HG02623 (cell line): ENCODE measurements around the gene RAD51B.

Experiments used
- ATAC-seq: cut with Tn5 transposase; IDR thresholded peaks from one replicate; pipeline ENCODE4 v1.9.1; 2021; ENCODE audit warnings: moderate library complexity; ENCODE audit not compliant: unreplicated experiment

RAD51B gene

DNA sequence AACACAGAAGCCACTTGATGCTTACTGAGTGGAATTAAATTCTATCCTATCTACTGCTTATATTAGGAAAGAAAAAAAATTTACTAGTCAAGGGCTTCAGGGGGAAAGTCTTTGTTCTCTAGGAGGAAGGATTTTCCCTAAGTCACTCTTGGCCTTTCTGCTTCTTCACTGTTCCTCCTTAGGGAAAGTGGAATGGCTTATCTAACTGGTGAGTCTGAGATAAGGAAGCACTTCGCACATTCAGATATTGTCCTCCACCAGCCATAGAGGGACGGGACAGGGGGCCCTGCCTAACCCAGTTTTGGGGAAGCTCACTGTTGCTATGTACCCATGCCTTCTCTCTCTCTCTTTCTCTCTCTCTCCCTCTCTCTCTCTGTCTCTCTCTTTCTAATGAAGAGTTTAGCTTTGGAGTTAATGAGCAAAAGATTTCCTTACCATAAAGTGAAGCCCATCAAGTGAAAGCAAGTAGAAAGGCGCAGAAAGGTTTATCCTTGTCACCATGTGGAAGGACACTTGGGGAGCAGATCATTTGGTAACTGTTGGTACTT lies 522.7 kb downstream of the RAD51B start:
- no peak for ATAC-seq

DNA sequence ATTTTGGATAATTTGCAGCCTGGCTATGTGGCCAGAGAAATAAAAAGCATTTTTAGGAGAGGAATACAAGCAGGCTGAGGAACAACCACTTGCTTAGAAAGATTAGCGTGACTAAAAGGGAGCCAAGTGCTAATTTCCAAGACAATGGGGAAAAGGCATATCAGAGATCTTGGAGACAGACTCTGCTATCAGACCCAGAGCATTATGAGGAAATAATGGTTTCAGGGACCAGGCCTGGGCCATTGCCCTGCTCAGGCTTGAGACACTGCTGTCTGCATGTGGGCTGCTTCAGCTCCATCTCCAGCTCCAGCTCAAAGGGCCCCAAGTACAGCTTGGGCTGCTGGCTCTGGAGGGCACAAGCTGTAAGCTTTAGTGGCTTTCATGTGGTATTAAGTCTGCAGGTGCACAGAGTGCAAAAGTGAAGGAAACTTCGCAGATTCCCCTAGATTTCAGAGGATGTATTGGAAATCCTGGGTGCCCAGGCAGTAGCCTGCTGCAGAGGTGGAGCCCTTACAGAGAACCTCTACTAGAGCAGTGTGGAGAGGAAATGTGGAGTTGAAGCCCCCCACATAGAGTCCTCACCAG lies 524.0 kb downstream of the RAD51B start:
- ATAC-seq = no peak

DNA sequence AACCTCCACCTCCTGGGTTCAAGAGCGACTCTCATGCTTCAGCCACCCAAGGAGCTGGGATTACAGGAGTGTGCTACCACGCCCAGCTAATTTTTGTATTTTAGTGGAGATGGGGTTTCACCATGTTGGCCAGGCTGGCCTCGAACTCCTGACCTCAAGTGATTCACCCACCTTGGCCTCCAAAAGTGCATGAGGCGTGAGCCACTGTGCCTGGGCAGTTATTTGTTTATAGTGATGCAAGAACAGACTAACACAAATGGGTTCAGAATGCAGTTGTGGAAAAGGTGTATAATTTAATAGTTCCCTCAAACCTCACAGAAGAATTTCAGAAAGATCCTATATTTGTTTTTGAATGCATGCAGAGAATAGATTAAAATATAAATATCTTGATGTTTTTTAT lies 526.2 kb downstream of the RAD51B start:
- no peak for ATAC-seq

DNA sequence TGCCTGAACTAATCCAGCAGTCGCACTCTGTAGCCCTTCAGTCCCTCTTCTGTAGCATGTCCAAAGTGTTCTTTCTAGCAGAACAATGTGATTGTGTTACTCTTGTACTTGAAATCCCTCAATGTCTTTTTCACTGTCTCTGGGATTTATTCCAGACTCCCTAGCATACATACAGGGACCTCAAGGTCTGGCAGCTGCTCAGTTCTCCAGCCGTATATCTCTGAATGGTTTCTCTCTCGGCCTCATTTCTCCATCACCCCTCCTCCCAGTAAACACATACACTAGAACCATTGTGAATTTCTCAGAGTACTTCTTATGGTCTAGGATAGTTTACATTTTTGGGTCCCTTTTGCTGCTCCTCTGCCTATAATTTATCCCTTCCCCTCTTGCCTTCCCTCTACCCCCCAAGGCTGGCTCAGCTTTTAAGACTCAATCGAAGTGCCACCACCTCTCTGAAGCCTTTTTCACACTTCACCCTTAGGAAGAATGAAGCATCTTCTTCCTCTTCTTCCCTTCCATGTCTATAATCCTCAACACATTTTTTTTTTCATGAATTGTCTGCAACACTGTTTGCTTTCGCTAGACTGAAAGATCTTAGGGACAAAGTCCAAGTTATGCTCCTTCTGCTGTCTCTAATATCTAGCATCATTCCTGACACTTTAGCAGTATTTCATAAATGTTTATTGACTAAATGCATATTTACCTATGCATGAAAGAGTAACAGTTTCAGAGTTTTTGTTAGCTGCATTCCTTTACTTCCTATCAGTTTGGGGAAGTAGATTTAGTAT lies 527.2 kb downstream of the RAD51B start:
- no peak for ATAC-seq

DNA sequence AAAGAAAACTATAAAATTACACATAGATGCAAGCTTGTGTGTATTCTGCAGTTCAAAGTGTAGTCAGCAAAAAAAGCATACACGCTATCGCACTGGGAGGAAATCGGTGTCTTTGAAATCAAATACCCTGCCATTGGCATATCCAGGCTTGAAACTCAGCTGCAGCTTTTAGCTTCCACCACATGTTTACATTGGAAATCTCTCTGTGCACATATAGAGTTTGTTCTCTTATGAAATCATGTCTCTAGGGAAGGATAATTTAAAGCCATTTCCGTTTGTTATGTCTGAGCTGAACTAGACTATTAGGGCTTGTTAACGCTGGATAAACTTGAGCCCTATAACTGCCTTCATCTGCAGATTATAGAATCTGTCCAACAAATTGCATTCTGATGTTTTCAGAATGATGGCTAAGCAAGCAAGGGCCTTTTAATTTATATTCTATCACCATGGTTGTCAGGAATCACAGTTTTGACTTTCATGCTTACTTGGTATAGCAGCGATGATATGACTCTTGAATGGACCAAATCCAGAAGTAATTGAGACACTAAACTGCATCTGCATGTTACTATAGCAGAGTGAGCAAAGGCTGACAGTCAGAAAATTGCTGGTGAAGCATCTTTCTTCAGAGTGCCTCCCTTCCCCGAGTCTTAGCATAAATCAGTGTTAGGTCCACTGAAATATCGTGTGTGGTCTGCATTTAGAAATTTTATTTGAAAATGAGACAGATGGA lies 530.5 kb downstream of the RAD51B start:
- ATAC-seq = no peak

DNA sequence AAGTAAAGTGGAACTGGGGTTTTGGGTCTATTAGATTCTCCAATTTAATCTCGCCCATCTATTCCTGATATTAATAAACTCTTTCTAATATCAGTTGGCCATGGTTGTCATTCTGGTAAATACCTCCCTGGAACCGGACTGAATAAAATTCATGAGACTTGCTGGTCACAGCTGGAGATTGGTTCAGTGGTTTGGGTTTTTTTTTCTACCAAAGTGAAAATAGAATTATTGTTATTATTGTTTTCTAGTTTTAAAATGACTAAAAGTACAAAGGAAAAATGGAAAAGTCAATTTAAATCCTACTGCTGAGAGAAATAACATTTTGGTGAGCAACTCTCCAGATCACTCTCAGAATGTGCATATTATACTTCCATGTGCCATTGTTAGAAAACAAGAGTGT lies 535.8 kb downstream of the RAD51B start:
- no peak for ATAC-seq

DNA sequence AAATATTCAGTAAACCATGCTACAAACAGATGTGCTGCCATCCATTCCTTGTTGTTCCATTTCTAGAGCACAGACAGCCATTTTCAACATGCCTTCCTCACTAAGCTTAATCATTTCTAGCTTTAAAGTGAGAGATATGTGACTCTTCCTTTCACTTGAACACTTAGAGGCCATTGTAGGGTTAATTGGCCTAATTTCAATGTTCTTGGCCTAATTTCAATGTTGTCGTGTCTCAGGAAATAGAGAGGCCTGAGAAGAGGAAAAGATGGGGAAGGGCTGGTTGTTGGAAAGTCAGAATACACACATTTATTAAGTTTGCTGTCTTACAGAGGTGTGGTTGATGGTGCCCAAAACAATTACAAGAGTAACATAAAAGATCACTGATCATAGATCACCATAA lies 538.2 kb downstream of the RAD51B start:
- ATAC-seq = no peak

DNA sequence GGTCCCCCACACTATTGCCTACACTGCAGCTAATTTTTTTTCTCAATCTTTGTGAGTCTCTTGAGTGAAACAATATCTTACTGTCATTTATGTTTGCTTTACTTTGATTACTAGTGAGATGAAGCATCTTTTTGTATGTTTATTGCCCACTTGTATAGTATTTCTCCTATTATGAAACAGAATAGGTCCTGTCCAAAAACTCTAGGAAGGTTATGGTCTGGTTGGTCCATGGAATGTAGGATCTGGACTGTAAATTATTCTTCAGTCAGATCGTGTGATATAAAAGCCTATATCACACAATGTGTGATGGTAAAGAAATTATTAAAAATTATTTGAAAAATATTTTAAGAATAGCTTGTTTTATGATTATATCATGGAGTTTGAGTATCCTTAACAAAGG lies 538.9 kb downstream of the RAD51B start:
- ATAC-seq = no peak

DNA sequence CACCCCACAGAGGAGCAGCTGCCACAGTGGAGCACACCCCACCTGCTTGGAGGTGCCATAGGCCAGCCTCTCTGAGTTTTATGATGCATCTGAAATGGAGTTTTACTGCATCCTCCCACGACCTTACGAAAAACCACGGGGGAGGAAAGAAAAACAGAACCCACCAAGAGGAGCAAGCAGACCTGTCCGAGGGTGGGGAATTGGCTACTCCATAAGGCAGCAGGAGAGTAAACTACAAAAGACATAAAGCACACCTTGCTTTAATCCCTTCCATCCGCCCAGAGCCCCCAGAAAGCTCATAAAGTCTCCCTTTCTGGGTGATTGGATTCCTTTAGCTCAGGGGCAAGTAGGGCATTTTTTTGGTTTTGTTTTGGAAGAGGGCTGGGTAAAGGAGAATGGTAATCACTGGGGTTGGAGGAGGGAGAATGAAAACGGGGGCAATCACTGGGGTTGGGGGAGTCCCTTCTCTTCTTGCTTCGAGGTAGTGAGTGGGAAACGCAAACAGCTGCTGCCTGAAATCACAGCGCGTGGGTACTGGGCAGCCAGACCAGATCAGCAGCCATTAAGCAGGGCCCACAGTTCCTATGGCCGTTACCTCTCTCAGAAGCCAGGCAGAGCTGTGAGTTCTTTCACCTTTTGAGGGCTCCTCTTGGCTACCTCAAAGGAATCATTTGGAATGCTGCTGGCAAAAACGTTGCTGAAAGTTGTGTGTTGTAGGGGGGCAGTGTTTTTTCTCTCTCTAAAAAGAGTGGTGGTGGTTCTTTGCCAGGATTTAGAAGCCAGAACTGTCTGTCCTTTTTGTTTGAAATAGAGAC lies 539.6 kb downstream of the RAD51B start:
- no peak for ATAC-seq

DNA sequence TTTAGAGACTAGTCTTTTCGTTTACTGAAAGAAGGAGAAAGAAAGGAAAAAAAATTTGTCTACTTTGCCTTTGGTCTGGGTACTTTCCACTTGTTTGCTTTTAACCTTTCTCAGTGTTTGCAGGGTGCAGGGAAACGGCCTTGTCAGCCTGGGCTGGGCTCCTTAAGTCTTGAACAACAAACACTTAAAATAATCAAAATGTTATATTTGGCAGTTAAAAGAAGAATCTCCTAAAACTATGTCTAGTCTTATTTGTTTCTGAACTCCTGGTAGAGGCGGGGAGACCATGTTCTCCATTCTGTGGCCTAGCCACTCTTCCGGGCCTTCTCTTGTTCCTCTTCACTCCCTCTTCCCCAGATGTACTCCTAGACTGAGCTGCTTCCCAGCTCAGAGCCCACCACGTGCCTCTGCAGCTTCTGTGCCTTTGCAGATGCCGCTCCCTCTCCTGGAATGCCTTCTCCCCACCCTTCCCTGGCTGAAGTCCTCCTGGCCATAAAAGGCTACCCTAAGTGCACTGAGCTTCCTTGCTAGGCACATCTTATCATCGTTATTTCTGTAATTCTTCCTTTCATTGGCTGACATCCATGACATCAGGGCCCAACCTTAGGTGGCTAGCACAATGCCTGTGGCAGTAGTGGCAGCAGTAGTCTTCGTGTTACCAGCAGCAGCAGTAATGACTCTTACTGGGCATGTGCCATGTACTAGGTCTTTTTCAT lies 540.4 kb downstream of the RAD51B start:
- ATAC-seq = no peak

DNA sequence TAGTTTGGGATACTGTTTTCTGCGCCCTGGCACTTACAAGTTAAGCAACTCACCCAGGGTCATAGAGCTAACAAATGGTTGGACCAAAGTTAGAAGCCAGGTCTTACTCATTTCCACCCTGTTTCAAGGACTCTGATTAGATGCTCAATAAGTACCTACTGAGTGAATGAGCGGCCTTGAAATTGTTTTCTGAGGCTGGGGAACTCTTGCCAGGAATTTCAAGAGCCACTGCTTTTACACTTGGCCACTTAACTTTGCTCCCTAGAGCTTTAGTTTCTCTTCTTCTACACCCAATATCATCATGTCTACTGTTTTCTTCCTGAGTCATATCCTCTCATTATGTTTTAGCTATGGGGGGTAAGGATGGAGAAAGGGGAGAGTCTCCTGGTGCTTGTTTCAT lies 541.7 kb downstream of the RAD51B start:
- no peak for ATAC-seq

DNA sequence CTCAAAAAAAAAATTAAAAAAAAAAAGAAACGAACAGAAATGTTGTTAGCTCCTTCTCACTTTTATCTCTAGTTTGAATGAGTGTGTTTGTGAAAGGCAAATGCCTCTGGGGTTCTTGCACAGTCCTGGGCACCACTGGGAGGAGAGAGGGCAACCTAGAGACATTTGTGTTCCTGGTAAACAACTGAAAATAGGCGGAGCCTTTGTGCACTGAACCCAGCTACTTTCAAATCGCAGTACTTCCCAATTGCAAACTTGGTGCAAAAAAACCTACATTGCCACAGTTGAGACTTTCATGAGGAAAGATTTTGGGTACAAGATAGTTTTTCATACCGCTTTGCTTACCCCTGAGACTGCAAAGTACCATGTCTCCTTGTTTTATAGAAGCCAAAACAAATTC lies 543.3 kb downstream of the RAD51B start:
- no peak for ATAC-seq

DNA sequence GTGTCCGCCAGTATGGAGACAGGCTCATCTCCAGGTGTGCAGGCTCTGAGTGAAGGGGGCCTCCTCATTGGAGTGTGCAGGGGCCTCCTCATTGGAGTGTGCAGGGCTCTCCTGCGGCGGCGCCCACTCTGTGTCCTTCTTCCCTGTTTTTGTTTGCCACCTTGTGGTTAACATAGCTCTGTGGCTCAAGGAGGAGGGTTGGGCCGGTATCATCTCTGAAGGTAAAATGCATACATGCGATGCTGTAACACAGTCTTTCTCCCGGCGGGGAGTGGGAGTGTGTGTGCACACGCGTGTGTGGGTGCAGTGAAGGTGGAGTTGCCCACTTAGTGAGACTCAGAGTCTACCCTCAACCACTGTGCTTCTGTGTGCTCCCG lies 543.9 kb downstream of the RAD51B start:
- no peak for ATAC-seq

DNA sequence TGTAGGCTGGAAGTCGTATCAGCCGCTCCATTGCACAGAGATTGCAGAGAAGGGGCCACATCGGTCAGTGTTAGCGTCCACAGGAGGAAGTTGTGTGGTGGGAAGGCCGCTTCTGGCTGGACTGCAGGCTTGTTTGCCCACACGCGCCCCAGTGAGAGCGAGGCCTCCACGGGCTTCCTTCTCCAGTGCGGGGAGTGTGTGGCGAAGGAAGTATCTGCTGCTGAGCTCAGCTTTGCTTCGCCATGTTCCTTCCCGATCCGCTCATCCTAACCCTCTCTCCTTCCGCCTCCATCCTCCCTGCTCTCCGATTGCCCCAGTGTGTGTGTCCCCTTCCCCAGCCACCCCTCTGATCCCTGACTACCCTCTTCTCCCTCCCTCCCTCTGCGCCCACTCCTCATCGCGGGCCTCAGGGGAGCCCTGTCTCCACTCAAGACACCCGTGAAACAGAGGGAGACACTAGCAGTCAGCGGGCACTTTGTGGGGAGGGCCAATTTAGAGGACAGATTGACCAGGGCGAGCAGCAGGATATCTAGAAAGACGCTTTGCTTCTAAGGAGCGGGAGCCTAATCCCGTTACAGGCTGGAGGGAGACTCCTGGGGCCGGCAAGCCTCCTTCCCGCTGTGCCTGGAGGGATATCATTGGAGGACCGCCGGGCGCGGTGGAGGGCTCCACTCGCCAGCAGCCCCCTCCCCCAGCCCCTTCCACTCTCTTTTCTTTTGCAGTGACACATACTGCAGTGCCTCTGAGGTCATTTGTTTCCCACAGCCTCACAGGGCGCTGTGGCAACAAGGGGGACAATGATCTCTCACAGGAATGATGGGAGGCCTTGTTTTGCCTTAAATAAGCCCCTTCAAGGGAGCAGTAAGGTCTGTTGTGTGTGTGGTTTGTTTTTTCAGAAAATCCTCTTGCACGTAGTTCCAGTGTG lies 544.5 kb downstream of the RAD51B start:
- no peak for ATAC-seq

DNA sequence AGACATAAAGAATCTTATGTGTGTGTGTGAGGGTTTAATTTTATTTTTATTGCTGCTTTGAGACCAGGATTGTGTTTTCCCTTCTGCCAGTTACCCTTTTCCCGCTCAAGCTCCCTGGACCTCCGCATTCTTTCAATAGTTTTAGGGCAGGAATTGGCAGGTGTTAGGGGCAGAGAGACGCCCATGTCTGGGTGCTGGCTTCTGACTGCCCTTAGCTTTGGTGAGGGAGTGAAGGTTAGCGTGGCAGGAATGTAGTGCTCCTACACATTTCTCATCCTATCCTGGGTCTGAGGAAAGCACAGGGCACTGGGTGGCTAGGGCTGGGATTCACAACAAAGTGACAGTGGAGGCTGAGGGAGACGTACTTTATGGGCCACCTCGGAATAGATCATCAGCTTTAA lies 545.2 kb downstream of the RAD51B start:
- ATAC-seq = no peak

DNA sequence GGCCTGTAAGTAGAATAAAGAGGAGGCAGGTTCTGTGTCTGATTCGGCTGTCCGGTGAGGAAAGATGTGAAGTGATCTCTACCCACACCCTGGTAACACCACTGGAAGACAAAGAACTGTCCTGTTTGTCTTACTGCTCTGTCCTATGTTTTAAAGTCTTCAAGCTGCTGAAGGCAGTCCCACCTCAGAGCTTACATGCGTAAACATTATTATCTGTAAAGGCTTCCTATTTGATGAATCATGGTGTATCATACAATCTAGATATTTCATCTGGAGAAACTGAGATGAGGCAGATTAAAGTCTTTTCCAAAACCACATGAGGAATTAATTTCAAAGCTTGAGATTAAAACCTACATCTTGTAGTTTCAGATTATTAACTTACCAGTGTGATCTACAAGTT lies 545.6 kb downstream of the RAD51B start:
- ATAC-seq = no peak

DNA sequence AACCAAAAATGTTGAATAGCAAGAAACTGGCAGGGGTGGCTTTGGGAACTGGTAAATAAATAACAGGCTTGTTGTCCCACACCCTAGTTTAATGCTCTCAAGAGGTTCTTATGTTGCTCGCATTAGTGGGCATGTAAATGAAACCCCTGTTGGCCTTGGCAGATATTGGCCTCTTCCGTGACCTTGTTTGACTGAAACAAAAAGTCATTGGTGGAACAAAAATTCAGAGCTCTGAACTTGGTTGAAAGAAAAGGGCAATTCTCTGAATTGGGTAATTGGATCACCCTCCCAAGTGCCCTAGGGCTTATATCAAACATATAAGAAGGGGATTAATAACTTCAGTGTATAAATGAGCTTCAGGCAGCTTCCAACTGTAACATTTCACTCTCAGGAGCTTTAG lies 547.1 kb downstream of the RAD51B start:
- ATAC-seq = no peak

DNA sequence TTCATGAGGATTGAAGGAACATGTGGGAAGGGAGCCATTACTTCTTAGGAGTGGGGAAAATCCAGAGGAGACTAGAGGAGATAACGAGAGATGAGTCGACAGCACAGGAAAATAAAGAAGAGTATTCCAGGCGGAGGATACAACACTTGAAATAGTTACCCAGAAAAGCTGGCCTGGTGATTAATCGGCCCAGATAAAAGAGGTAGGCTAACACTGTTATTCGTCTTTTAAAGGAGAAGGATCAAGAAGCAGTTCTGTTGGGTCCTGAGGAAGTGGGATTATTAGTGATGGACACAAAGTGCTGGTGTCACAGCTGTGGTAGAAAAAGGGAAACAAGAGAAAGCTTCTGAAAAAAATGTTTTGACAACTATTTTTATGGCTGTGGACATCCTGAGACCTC lies 548.0 kb downstream of the RAD51B start:
- ATAC-seq = no peak

DNA sequence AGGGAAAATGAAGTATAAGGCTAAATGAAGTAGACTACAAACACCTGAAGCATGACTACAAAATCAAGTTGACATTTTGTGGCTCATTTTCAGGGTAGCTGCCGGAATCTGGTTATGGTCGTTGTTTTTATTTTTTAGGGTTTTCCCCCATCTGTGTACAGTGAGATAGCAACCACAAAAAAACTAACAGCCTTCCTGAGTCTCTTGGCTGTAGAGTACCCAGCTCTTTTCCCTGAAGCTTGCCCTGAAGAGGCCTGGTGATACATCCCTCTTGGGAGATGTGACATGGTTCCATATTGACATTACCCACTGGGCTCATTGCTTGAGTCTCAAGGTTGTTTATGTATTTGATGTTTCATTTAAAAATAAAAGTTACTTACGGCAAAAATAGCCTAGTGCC lies 549.3 kb downstream of the RAD51B start:
- ATAC-seq = no peak
